Epidermal melanocyte (primary cell): ENCODE measurements around the gene CDH22.

ENCODE experiments used
- DNase-seq: peaks from one replicate; pipeline ENCODE4 v3.0.0; 2011; ENCODE audit warnings: low spot score; ENCODE audit not compliant: insufficient read length

The CDH22 gene

GRCh38 chr20:46200582-46201570 lies 107.4 kb downstream of the CDH22 start:
- DNase-seq, result no peak

- no peak for DNase-seq
Measured at GRCh38 chr20:46199198-46199597, 109.1 kb downstream of the CDH22 start.

GRCh38 chr20:46196990-46197389 lies 111.3 kb downstream of the CDH22 start:
- no peak for DNase-seq

GRCh38 chr20:46195264-46196036 lies 112.8 kb downstream of the CDH22 start:
- no peak for DNase-seq

GRCh38 chr20:46194409-46194808 lies 113.9 kb downstream of the CDH22 start:
- no peak for DNase-seq

- no peak for DNase-seq
Measured at GRCh38 chr20:46192376-46192944, 115.8 kb downstream of the CDH22 start.

GRCh38 chr20:46191611-46192010 lies 116.7 kb downstream of the CDH22 start:
- no peak for DNase-seq

- DNase-seq, result no peak
Measured at GRCh38 chr20:46191168-46191540, 117.1 kb downstream of the CDH22 start.

GRCh38 chr20:46190478-46191167 lies 117.7 kb downstream of the CDH22 start:
- no peak for DNase-seq

GRCh38 chr20:46188866-46189541 lies 119.3 kb downstream of the CDH22 start:
- DNase-seq, result no peak

- no peak for DNase-seq
Measured at GRCh38 chr20:46186210-46186609, 122.1 kb downstream of the CDH22 start.

- no peak for DNase-seq
Measured at GRCh38 chr20:46185353-46185752, 122.9 kb downstream of the CDH22 start.

GRCh38 chr20:46183768-46184167 lies 124.5 kb downstream of the CDH22 start:
- DNase-seq, result no peak

GRCh38 chr20:46182276-46183200 lies 125.8 kb downstream of the CDH22 start:
- DNase-seq, result no peak

GRCh38 chr20:46179862-46180261 lies 128.4 kb downstream of the CDH22 start:
- no peak for DNase-seq

GRCh38 chr20:46178891-46179290 lies 129.4 kb downstream of the CDH22 start:
- DNase-seq, result no peak

- no peak for DNase-seq
Measured at GRCh38 chr20:46177768-46178167, 130.5 kb downstream of the CDH22 start.

- DNase-seq, result no peak
Measured at GRCh38 chr20:46176739-46177378, 131.4 kb downstream of the CDH22 start.

GRCh38 chr20:46175127-46175494 lies 133.2 kb downstream of the CDH22 start:
- no peak for DNase-seq
